HG03139 (cell line): ENCODE measurements around the gene CRYBA1.
"Not testable (repeated sequence)": the region's sequence is repeated elsewhere in the genome, so short reads cannot be mapped to it uniquely, and the experiment has no call there.

Experiments
- ATAC-seq: cut with Tn5 transposase; IDR thresholded peaks from one replicate; pipeline ENCODE4 v1.9.1; 2021; ENCODE audit not compliant: unreplicated experiment

The CRYBA1 gene

DNA sequence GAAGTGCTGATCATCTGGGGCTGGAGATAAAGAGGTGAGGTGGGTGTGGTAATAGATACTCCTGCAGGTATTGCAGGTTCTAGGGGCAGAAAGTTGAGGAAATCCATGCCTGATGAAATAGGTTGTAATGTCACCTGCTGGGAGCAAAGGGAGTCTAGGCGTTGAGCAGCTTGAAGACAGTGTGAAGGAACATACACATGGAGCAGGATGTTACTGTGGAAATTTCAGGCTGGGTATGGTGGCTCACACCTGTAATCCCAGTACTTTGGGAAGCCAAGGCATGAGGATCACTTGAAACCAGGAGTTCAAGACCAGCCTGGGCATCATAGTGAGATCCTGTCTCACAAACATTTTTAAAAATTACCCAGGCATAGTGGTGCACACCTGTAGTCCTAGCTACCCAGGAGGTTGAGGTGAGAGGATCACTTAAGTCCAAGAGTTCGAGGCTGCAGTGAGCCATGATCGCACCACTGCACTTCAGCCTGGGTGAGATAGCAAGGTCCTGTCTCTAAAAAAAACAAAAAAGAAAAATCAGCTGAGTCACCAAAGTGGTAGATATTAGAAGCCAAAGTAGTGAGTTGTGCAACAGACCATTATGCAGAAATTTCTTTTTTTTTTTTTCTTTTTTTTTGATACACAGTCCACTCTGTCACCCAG, 9.1 kb upstream of the CRYBA1 start:
- ATAC-seq = no peak

GRCh38 chr17:29238133-29238850, 8.4 kb upstream of the CRYBA1 start:
- no peak for ATAC-seq

- no peak for ATAC-seq
Observed at GRCh38 chr17:29240477-29240876, 6.2 kb upstream of the CRYBA1 start.

DNA sequence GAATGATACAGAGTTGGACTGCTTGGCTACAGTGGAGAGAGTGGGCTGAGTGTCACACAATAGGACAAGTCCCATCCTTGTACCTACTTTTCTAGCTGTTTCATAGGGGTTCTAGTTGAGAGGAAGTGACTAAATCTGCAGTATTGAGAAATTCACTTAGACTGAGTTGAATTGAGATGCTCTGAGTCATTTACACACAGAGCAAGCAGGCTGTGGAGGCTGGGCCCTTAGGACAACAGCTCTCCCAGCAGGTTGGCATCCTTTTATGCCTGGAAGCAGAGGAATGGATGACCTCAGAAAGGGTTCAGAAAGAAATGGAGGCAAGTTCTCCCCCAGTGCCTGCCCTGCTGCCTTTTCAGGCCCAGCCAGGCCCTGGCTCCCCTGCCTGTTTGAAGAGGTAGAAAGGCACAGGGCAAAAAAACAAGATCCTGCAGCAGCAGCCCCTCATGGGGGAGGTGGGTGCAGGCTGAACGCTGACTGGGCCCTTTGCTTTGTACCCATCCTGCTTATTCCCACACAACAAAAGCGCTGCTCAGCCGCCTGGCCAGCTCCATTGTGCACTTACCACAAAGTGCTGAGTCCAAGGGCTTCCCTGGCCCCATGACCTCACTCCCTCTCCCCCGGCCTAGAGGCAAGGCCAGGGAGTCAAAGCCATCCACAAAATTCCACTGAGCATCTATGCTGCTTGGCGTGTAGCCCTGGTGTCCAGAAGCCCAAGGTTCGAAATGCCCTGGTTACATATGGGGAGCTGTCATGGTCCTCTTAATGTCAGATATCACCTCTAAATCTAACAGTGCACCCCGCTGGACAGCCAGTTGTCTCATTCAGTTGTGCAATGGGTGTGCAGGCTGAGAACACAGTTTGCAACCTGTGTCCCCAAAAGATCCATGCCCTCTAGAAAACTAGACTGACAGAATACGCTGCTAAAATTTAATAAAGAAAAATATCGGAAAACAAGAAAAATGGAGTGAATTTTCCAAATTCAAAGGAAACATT, 5.4 kb upstream of the CRYBA1 start:
- no peak for ATAC-seq

GRCh38 chr17:29242051-29242450, 4.6 kb upstream of the CRYBA1 start:
- ATAC-seq = no peak

- ATAC-seq = no peak
Observed at GRCh38 chr17:29242790-29243189, 3.9 kb upstream of the CRYBA1 start.

DNA sequence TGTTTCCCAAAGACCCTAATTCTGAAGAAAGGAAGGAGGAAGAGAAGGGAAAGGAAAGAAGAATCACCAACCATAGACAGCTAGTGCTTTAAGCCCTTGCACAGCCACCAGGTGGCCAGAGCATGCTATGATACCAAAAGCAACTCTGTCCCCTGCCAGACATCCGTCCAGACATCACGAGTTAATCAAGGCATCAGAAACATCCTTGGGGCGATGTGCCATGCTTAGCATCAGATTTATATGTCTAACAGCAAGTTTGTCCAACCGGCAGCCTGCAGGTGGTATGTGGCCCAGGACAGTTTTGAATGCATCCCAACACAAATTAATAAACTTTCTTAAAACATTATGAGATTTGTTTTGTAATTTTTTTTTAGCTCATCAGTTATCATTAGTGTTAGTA, 2.9 kb upstream of the CRYBA1 start:
- no peak for ATAC-seq

DNA sequence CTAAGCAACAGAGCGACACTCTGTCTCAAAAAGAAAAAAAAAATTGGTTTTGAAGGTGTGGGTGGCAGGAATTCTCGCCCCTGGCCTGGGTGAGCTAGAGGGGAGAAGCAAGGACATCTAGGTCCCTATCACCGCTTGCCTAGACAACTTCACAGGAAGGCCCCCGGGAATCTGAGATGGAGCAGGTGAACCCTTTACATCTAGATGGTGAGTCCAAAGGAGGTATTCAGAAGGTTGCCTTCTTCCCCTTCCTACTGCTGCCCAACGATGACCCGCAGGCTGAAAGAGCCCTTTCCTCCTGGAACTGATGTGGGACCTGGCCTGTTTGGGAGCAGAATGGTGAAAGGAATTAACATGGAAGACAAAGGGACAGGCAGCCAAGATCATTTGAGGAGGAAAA, 1.3 kb upstream of the CRYBA1 start:
- ATAC-seq = no peak

GRCh38 chr17:29247219-29247618, 560 bp downstream of the CRYBA1 start:
- ATAC-seq = no peak

- no peak for ATAC-seq
Observed at GRCh38 chr17:29248845-29249244, 2.2 kb downstream of the CRYBA1 start.

DNA sequence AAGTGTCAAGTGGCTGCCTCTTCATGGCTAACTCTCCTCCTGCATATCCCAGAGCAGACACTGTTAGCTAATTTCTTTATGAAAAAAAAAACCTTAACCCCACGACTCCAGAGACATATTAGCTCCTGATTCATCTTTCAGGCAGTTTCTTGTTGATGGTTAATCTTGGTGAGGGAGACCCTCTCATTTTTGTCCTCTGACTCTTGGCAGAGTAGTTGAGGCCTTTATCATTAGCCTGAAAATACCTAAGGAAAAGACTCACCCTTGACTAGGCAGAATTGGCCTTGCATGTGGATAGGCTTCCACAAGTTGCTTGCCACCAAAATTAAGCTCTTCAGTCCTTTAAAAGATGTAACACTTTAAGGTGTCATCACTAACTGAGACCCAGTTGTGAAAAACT, 4.0 kb downstream of the CRYBA1 start:
- no peak for ATAC-seq

- no peak for ATAC-seq
Observed at GRCh38 chr17:29251184-29251583, 4.5 kb downstream of the CRYBA1 start.

GRCh38 chr17:29252101-29252791, 5.6 kb downstream of the CRYBA1 start:
- no peak for ATAC-seq

DNA sequence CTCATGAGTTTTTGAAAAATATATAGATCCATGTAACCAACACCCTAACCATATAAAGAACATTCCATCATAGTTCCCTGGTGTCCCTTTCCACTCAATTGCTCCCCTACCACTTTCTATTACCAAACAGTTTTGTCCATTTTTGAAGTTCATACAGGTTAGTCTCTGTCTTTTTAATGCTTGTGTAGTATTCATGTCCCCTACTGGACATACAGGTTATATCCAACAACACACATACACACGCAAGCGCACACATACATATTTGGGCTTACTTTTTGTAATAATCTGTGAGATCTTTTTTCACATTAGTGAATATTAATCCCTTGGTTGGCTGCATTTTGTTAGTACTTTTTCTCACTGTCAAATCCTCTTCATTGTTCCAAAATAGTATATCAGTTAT, 6.4 kb downstream of the CRYBA1 start:
- no peak for ATAC-seq

DNA sequence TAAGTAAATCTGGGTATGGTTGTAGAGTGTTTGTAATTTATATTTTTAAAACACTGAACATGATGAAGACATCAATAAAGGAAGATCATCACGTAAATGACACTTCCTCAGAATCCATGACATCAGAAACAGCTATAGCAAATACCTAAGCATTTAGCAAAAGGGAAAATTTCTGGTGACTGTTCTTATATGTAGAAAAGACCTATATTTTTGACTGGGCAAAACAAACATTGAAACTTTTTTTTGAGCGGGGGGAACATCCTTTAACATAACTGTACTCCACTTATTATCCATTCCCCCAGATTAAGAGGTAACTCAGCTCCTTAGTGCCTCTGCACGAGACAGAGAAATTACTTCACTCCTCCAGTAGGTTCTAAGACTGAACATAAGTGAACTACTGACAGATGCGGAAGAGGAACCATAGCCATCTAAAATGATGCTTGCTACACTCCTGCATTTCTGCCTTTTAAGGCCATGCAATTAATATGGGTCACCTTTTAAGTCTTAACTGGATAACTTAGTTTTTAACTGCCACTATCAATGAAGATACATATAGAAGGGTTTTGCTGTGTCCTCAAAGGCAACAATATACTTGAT, 9.4 kb downstream of the CRYBA1 start:
- ATAC-seq = no peak

GRCh38 chr17:29256735-29257466, 10.2 kb downstream of the CRYBA1 start:
- ATAC-seq = no peak

GRCh38 chr17:29257756-29258155, 11.1 kb downstream of the CRYBA1 start:
- ATAC-seq = no peak

- no peak for ATAC-seq
Observed at GRCh38 chr17:29263916-29264315, 17.3 kb downstream of the CRYBA1 start.

- ATAC-seq = not testable (repeated sequence)
Observed at GRCh38 chr17:29271980-29272379, 25.3 kb downstream of the CRYBA1 start.

GRCh38 chr17:29273924-29274323, 27.3 kb downstream of the CRYBA1 start:
- no peak for ATAC-seq
